Measurements from ENCODE around the gene ITGB3BP. TPM values are rescaled to one million over a fixed set of nuclear protein-coding genes. Genes with fewer than 3 reads are reported as not detected.

ITGB3BP gene
- total and polyA plus RNA-seq, 9 donors: 24.4 to 36.2 (median 27.9) TPM

DNA sequence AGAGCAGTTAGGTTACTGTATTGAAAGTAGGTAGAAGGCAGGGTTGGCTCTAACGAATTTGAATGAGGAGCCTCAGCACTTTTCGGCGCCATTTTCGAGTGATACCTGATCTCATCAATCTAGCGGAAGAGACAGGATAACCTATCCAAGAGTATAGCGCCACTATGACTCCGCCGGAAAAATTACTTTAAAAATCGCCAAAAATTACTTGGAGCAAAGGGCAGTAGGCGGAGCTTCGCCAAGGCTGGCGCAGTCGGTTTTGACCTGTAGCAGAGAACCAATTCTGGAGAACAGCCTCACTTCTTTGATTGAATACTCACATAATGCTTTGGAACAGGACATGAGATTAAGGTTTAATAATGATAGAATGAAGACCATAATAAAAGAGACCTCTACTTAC lies 25.9 kb upstream of the ITGB3BP start:
- Histone ChIP-seq H3K9me3 (replicated peaks; ENCODE audit: control insufficient read depth, low read depth, low read length) (no peaks in the 10 kb centered on the region), H3K4me3 (ENCODE audit: low read length) (no peak overlapping the region), H3K27me3 (ENCODE audit: control insufficient read depth, insufficient read depth, low read length) (no peaks in the 10 kb centered on the region), H3K36me3 (ENCODE audit: control insufficient read depth, insufficient read depth, low read length) (peaks cover 6% of the 10 kb centered on the region), H3K4me1 (ENCODE audit: control insufficient read depth, insufficient read depth, low read length) (no peaks in the 10 kb centered on the region), H3K27ac (ENCODE audit: low read length) (no peak overlapping the region)
- no peak for DNase-seq
- 100% methylated on average over 7 of the region's 13 CpGs for WGBS (ENCODE audit: insufficient coverage)

DNA sequence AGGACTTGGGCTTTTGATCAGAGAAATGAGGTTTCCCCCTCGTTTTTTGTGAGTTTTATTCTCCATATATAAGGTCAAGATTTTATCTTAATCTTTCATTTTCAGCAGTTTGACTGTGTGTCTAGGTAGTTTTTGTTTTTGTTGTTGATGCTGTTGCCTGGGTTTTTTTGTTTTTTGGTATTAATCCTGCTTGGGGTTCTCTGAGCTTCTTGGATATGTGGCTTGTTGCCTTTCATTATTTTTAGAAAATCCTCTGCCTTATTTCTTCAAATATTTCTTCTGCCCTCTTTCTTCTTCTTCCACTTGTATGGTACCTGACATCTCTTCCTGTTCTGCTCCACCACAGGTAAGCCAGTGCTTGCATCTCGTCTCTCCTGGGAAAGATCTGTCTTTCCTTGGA lies 25.3 kb upstream of the ITGB3BP start:
- Histone ChIP-seq H3K27me3 (ENCODE audit: control insufficient read depth, insufficient read depth, low read length) (no peaks in the 10 kb centered on the region), H3K36me3 (ENCODE audit: control insufficient read depth, insufficient read depth, low read length) (peaks cover 5% of the 10 kb centered on the region), H3K9me3 (replicated peaks; ENCODE audit: control insufficient read depth, low read depth, low read length) (no peaks in the 10 kb centered on the region), H3K27ac (ENCODE audit: low read length) (no peak overlapping the region), H3K4me3 (ENCODE audit: low read length) (no peak overlapping the region), H3K4me1 (ENCODE audit: control insufficient read depth, insufficient read depth, low read length) (no peaks in the 10 kb centered on the region)
- WGBS (ENCODE audit: insufficient coverage): no CpG with 5 or more reads among the region's 2 CpGs
- DNase-seq: no peak

DNA sequence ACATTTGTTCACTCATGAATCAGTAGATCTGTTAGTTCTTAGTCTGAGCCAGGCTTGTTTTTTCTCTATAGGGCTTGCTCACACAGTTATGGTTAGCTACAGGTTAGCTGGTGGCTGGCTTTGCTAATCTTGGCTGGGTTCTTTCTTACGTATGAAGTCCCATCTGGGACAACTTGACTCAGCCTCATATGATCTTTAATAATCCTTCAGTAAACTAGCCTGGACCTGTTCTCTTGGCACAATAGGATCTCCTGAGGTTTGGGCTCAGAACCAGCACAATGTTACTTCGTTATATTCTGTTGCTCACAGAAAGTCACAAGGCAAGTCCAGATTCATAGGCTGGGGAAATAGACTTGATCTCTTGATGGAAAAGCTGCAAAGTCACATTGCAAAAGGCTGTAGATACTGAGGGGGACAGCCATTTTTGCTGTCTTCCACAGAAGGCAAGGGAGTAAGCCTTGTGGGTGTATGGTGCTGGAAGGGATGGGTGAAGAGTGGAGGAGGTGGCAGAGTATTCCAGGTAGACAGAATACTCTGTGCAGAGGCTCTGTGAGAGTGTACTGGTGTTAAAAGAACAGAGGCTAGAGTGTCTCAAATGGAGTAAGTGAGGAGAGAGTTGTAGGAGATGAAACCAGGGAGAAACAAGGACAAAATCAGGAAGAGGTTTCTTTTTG lies 24.7 kb upstream of the ITGB3BP start:
- no peaks in the 10 kb centered on the region for H3K4me1 ChIP-seq (ENCODE audit: control insufficient read depth, insufficient read depth, low read length)
- H3K9me3 ChIP-seq (replicated peaks; ENCODE audit: control insufficient read depth, low read depth, low read length): no peaks in the 10 kb centered on the region
- H3K36me3 ChIP-seq (ENCODE audit: control insufficient read depth, insufficient read depth, low read length): peaks cover 5% of the 10 kb centered on the region
- peak; percentile 52 for DNase-seq
- no peaks in the 10 kb centered on the region for H3K27me3 ChIP-seq (ENCODE audit: control insufficient read depth, insufficient read depth, low read length)
- H3K4me3 ChIP-seq (ENCODE audit: low read length): no peak overlapping the region
- H3K27ac ChIP-seq (ENCODE audit: low read length): no peak overlapping the region
- 56% methylated on average over 2 of the region's 2 CpGs for WGBS (ENCODE audit: insufficient coverage)

DNA sequence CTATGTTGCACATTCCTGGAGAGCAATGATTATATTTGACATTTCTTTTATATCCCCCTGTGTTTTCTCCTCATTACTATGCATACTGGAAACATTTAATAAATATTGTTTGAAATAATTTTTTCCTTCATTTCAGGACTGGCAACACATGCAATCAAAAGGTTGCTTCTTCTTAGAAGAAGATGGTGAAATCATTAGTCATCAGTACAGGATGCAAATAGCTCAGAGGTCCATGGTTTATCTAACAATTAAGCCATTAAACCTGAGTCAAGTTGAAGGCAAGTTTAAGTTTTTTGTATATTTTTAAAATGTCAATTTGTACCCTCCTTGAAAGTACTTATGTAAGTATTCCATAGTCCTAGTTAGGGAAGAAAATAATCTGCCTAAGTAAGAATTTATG lies 22.8 kb upstream of the ITGB3BP start:
- Histone ChIP-seq H3K4me3 (ENCODE audit: low read length) (no peak overlapping the region), H3K9me3 (replicated peaks; ENCODE audit: control insufficient read depth, low read depth, low read length) (no peaks in the 10 kb centered on the region), H3K4me1 (ENCODE audit: control insufficient read depth, insufficient read depth, low read length) (no peaks in the 10 kb centered on the region), H3K27ac (ENCODE audit: low read length) (no peak overlapping the region), H3K27me3 (ENCODE audit: control insufficient read depth, insufficient read depth, low read length) (no peaks in the 10 kb centered on the region), H3K36me3 (ENCODE audit: control insufficient read depth, insufficient read depth, low read length) (peaks cover 3% of the 10 kb centered on the region)
- no peak for DNase-seq

DNA sequence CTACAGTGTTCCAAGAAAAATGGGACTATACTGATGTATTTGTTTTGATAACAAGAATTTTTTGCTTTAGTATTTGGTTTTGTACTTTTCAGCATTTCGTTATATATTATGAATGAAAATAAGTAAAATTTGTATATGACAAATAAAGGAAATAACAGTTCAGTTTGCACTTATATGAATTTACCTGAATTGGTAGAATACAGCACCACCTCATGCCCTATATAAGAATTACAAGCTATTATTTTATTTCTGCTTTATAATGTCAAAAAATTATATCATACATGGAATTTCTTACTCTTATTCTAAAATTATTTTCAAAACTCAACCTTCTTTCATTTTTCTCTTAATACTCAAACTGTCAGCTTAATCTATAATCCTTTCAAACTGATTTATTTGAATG lies 14.9 kb upstream of the ITGB3BP start:
- H3K9me3 ChIP-seq (replicated peaks; ENCODE audit: control insufficient read depth, low read depth, low read length): no peaks in the 10 kb centered on the region
- WGBS (ENCODE audit: insufficient coverage): no CpG with 5 or more reads among the region's 1 CpG
- DNase-seq: peak; percentile 5
- H3K36me3 ChIP-seq (ENCODE audit: control insufficient read depth, insufficient read depth, low read length): no peaks in the 10 kb centered on the region
- no peaks in the 10 kb centered on the region for H3K27me3 ChIP-seq (ENCODE audit: control insufficient read depth, insufficient read depth, low read length)
- H3K4me1 ChIP-seq (ENCODE audit: control insufficient read depth, insufficient read depth, low read length): no peaks in the 10 kb centered on the region
- no peak overlapping the region for H3K4me3 ChIP-seq (ENCODE audit: low read length)
- no peak overlapping the region for H3K27ac ChIP-seq (ENCODE audit: low read length)

DNA sequence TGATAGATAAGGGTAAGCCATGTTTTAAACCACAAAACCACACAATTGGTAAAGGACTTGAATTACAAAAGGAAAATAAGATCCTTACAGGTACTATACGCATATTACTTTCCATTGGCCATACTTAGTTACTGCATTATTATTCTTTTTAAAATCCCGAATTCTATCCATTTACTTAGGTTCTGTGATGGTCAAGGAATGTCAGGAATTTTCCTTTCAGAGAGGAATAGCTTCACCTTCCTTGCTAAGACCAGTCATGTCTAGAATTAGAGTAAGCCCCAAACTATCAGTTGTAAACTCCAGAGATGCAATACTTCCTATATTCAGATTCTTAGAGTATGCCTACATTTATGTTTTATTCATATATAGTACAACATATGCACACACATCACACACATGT lies 14.0 kb upstream of the ITGB3BP start:
- no CpG with 5 or more reads among the region's 2 CpGs for WGBS (ENCODE audit: insufficient coverage)
- H3K36me3 ChIP-seq (ENCODE audit: control insufficient read depth, insufficient read depth, low read length): no peaks in the 10 kb centered on the region
- no peaks in the 10 kb centered on the region for H3K4me1 ChIP-seq (ENCODE audit: control insufficient read depth, insufficient read depth, low read length)
- H3K27ac ChIP-seq (ENCODE audit: low read length): no peak overlapping the region
- no peak overlapping the region for H3K4me3 ChIP-seq (ENCODE audit: low read length)
- DNase-seq: no peak
- no peaks in the 10 kb centered on the region for H3K27me3 ChIP-seq (ENCODE audit: control insufficient read depth, insufficient read depth, low read length)
- no peaks in the 10 kb centered on the region for H3K9me3 ChIP-seq (replicated peaks; ENCODE audit: control insufficient read depth, low read depth, low read length)

DNA sequence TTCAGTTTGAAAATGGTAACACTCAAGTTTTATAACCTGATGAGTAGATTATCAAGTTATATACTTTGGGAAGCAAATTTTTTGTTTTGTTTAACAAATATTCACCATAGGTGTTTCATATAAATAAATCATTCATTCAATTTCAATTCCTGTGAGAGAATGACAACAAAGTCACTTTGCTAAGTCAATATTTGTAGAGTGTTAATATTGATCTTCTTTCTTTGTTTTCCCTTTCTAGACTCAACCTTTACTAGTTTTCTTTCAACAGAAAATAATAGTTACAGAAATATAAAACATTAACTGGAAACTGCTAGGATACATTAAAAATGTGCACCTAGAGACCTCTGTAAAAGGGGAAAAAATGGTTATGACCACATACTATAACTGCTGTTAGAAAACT lies 11.4 kb upstream of the ITGB3BP start:
- Histone ChIP-seq H3K4me1 (ENCODE audit: control insufficient read depth, insufficient read depth, low read length) (no peaks in the 10 kb centered on the region), H3K9me3 (replicated peaks; ENCODE audit: control insufficient read depth, low read depth, low read length) (no peaks in the 10 kb centered on the region), H3K36me3 (ENCODE audit: control insufficient read depth, insufficient read depth, low read length) (no peaks in the 10 kb centered on the region), H3K27me3 (ENCODE audit: control insufficient read depth, insufficient read depth, low read length) (no peaks in the 10 kb centered on the region), H3K27ac (ENCODE audit: low read length) (no peak overlapping the region), H3K4me3 (ENCODE audit: low read length) (no peak overlapping the region)
- DNase-seq: no peak

DNA sequence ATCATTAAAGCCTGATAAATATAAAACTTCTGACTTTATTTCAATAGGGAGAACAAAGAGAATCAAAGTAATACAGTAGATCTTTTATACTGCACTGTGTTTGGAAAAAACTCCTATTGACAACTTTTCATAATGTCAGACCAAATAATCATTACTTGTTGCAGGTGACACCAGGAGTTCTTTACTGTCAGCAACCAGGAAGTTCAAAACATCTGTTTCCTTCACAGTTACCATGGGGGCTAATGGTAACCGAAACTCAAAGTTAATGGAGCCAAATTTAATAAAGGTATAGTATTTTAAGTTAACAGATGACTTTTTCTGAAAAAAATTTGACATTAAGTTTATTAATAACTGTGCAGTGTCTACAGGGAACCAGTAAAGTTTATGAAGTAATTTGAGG lies 10.9 kb upstream of the ITGB3BP start:
- H3K27me3 ChIP-seq (ENCODE audit: control insufficient read depth, insufficient read depth, low read length): no peaks in the 10 kb centered on the region

DNA sequence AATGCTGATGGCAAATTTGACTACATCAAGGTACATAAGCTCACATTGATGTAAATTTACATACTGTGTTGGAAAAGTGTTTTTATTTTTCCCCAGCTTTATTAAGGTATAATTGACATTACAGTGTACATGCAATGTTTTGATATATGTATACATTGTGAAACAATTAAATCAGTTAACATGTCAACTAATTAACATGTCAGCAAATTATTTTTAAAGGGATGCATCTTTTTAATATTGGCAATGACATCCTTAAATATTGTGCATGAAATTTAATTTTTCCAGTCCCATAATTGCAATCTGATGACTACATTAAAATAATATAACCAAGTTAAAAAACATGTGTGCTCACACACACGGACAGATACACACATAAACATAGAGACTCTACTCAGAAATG lies 9.7 kb upstream of the ITGB3BP start:
- Histone ChIP-seq H3K27me3 (ENCODE audit: control insufficient read depth, insufficient read depth, low read length) (no peaks in the 10 kb centered on the region), H3K4me3 (ENCODE audit: low read length) (no peak overlapping the region), H3K9me3 (replicated peaks; ENCODE audit: control insufficient read depth, low read depth, low read length) (no peaks in the 10 kb centered on the region), H3K4me1 (ENCODE audit: control insufficient read depth, insufficient read depth, low read length) (no peaks in the 10 kb centered on the region), H3K27ac (ENCODE audit: low read length) (no peak overlapping the region), H3K36me3 (ENCODE audit: control insufficient read depth, insufficient read depth, low read length) (no peaks in the 10 kb centered on the region)
- DNase-seq: no peak
- WGBS (ENCODE audit: insufficient coverage): no CpG with 5 or more reads among the region's 1 CpG

More for the DNA sequence above, 10.9 kb upstream of the ITGB3BP start:
- no peaks in the 10 kb centered on the region for H3K9me3 ChIP-seq (replicated peaks; ENCODE audit: control insufficient read depth, low read depth, low read length)
- no peaks in the 10 kb centered on the region for H3K4me1 ChIP-seq (ENCODE audit: control insufficient read depth, insufficient read depth, low read length)
- WGBS (ENCODE audit: insufficient coverage): no CpG with 5 or more reads among the region's 1 CpG
- DNase-seq: no peak
- no peaks in the 10 kb centered on the region for H3K36me3 ChIP-seq (ENCODE audit: control insufficient read depth, insufficient read depth, low read length)
- no peak overlapping the region for H3K27ac ChIP-seq (ENCODE audit: low read length)
- H3K4me3 ChIP-seq (ENCODE audit: low read length): no peak overlapping the region

DNA sequence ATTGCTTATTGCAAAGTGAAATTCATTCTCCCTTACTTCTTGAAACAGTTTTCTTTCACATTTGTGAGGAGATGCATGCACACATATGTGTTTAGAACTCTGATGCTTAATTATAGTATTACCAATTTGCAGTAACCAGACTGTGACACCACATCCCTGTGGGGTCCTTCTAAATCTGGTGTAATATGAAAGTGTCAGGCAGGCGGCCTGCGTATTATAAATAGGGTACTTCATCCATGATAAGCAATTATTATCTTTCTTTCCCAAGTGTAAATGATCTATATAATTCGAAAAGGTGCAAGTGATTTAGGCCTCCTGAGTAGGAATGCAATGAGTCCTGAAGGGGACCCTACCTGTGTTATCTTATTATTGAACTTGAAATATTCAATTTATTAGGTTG lies 1.2 kb upstream of the ITGB3BP start:
- H3K36me3 ChIP-seq (ENCODE audit: control insufficient read depth, insufficient read depth, low read length): no peaks in the 10 kb centered on the region
- no peak for DNase-seq
- peak overlapping the region; percentile 58 for H3K4me3 ChIP-seq (ENCODE audit: low read length)
- peak overlapping the region; percentile 98 for H3K27ac ChIP-seq (ENCODE audit: low read length)
- no CpG with 5 or more reads among the region's 3 CpGs for WGBS (ENCODE audit: insufficient coverage)
- H3K4me1 ChIP-seq (ENCODE audit: control insufficient read depth, insufficient read depth, low read length): peaks cover 5% of the 10 kb centered on the region
- no peaks in the 10 kb centered on the region for H3K27me3 ChIP-seq (ENCODE audit: control insufficient read depth, insufficient read depth, low read length)
- H3K9me3 ChIP-seq (replicated peaks; ENCODE audit: control insufficient read depth, low read depth, low read length): no peaks in the 10 kb centered on the region

DNA sequence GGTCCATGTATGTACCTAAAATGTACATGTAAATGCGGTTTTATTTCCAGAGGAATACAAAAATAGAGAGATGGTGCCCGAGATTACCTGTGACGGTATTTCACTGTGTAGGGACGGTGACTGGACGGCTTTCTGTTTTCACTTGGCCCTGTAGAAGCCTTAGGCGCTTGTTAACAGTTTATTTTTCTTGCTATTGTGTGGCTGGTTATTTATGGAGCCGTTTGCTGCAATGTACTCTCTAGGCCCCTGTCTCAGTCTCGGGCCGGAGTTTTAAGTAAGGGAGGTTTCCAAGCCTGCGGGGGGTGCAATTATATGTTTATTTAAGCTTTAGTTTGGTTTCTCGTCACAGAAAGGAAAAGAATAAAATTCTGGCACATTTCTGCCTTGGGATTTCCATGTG lies 713 bp upstream of the ITGB3BP start:
- Histone ChIP-seq H3K27ac (ENCODE audit: low read length) (peak overlapping the region; percentile 98), H3K27me3 (ENCODE audit: control insufficient read depth, insufficient read depth, low read length) (no peaks in the 10 kb centered on the region), H3K36me3 (ENCODE audit: control insufficient read depth, insufficient read depth, low read length) (no peaks in the 10 kb centered on the region), H3K4me1 (ENCODE audit: control insufficient read depth, insufficient read depth, low read length) (peaks cover 5% of the 10 kb centered on the region), H3K4me3 (ENCODE audit: low read length) (peak overlapping the region; percentile 58), H3K9me3 (replicated peaks; ENCODE audit: control insufficient read depth, low read depth, low read length) (no peaks in the 10 kb centered on the region)
- 0% methylated on average over 7 of the region's 11 CpGs for WGBS (ENCODE audit: insufficient coverage)
- peak; percentile 42 for DNase-seq

Data from muscle of leg (tissue), 11 donors.